ENCODE data around the gene ATP4B. TPM values are rescaled to one million over a fixed set of nuclear protein-coding genes. Genes with fewer than 3 reads are reported as not detected.

ATP4B gene
- total RNA-seq, 2 experiments from 2014 or later, result not detected

GRCh38 chr13:113666951-113667701, 9.1 kb upstream of the ATP4B start, which contains the start of gene GRK1:
TSS of gene GRK1 (plus strand) at chr13:113667219. CDS start at chr13:113667387, 168 bp downstream.
- H4K20me1 ChIP-seq (ENCODE audit: insufficient read depth, low read length), result no peaks in the 10 kb centered on the region
- H3K9me3 ChIP-seq (ENCODE audit: low read length), result no peaks in the 10 kb centered on the region
- no peaks in the 10 kb centered on the region for H3K36me3 ChIP-seq (ENCODE audit: insufficient read depth, low read length)
- no peaks in the 10 kb centered on the region for H3K79me2 ChIP-seq (ENCODE audit: insufficient read depth, low read depth, low read length)
- H3K4me3 ChIP-seq (ENCODE audit: low read depth, low read length, poor library complexity, severe bottlenecking), result no peak within 1 kb of the TSS
- POLR2A ChIA-PET, result no interaction called here
- H3K27ac ChIP-seq (ENCODE audit: low read depth, low read length, poor library complexity, severe bottlenecking), result no peak within 1 kb of the TSS
- no peaks in the 10 kb centered on the region for H3K4me1 ChIP-seq (ENCODE audit: insufficient read depth, low read length, poor library complexity, severe bottlenecking)
- DNase-seq (ENCODE audit: low spot score), result no peak
- CTCF ChIA-PET (ENCODE audit: unreplicated experiment), result no interaction called here
- H2AFZ ChIP-seq (ENCODE audit: low read length), result no peak within 1 kb of the TSS
- no TSS peak for BruUV-seq (replicated peaks)
- no peak within 1 kb of the TSS for H3K4me2 ChIP-seq (ENCODE audit: low read length)
- no peaks in the 10 kb centered on the region for H3K9me2 ChIP-seq (ENCODE audit: insufficient read depth, low read length)
- intact Hi-C loops (cut with micrococcal nuclease; ENCODE audit: unreplicated experiment), result no loop called here
- TF ChIP-seq EZH2phosphoT487 (IDR thresholded peaks at IDR 0.05; ENCODE audit: borderline replicate concordance, low read depth, low read length) (no peak), CTCF (conservative IDR thresholded peaks at IDR 0.05; ENCODE audit: low read length) (no peak)

- H3K4me2 ChIP-seq (ENCODE audit: low read length), result no peak overlapping the region
- DNase-seq (ENCODE audit: low spot score), result no peak
- H4K20me1 ChIP-seq (ENCODE audit: insufficient read depth, low read length), result no peaks in the 10 kb centered on the region
- no peaks in the 10 kb centered on the region for H3K9me3 ChIP-seq (ENCODE audit: low read length)
- no peaks in the 10 kb centered on the region for H3K36me3 ChIP-seq (ENCODE audit: insufficient read depth, low read length)
- H3K4me1 ChIP-seq (ENCODE audit: insufficient read depth, low read length, poor library complexity, severe bottlenecking), result no peaks in the 10 kb centered on the region
- H3K4me3 ChIP-seq (ENCODE audit: low read depth, low read length, poor library complexity, severe bottlenecking), result no peak overlapping the region
- no peak for TF ChIP-seq EZH2phosphoT487 (IDR thresholded peaks at IDR 0.05; ENCODE audit: borderline replicate concordance, low read depth, low read length)
- no peak for TF ChIP-seq CTCF (conservative IDR thresholded peaks at IDR 0.05; ENCODE audit: low read length)
- ChIA-PET CTCF (ENCODE audit: unreplicated experiment) (no interaction called here), POLR2A (no interaction called here)
- H3K27ac ChIP-seq (ENCODE audit: low read depth, low read length, poor library complexity, severe bottlenecking), result no peak overlapping the region
- H3K9me2 ChIP-seq (ENCODE audit: insufficient read depth, low read length), result no peaks in the 10 kb centered on the region
- no peak overlapping the region for H2AFZ ChIP-seq (ENCODE audit: low read length)
- no TSS peak for BruUV-seq (replicated peaks)
- intact Hi-C loops (cut with micrococcal nuclease; ENCODE audit: unreplicated experiment), result no loop called here
- H3K79me2 ChIP-seq (ENCODE audit: insufficient read depth, low read depth, low read length), result no peaks in the 10 kb centered on the region
Observed at GRCh38 chr13:113666329-113666670, 8.3 kb upstream of the ATP4B start.

- Histone ChIP-seq H3K36me3 (ENCODE audit: insufficient read depth, low read length) (no peaks in the 10 kb centered on the region), H3K4me3 (ENCODE audit: low read depth, low read length, poor library complexity, severe bottlenecking) (no peak overlapping the region), H3K9me3 (ENCODE audit: low read length) (no peaks in the 10 kb centered on the region), H3K9me2 (ENCODE audit: insufficient read depth, low read length) (no peaks in the 10 kb centered on the region), H3K4me2 (ENCODE audit: low read length) (no peak overlapping the region), H3K27ac (ENCODE audit: low read depth, low read length, poor library complexity, severe bottlenecking) (no peak overlapping the region), H4K20me1 (ENCODE audit: insufficient read depth, low read length) (no peaks in the 10 kb centered on the region), H3K4me1 (ENCODE audit: insufficient read depth, low read length, poor library complexity, severe bottlenecking) (no peaks in the 10 kb centered on the region), H2AFZ (ENCODE audit: low read length) (no peak overlapping the region), H3K79me2 (ENCODE audit: insufficient read depth, low read depth, low read length) (no peaks in the 10 kb centered on the region)
- no peak for DNase-seq (ENCODE audit: low spot score)
- intact Hi-C loops (cut with micrococcal nuclease; ENCODE audit: unreplicated experiment), result no loop called here
- no TSS peak for BruUV-seq (replicated peaks)
- ChIA-PET POLR2A (no interaction called here), CTCF (ENCODE audit: unreplicated experiment) (no interaction called here)
- no peak for TF ChIP-seq EZH2phosphoT487 (IDR thresholded peaks at IDR 0.05; ENCODE audit: borderline replicate concordance, low read depth, low read length)
- TF ChIP-seq CTCF (conservative IDR thresholded peaks at IDR 0.05; ENCODE audit: low read length), result no peak
Observed at GRCh38 chr13:113665597-113666328, 7.8 kb upstream of the ATP4B start.
